Ishikawa (cell line): ENCODE data around the gene PPP1R16B.

ENCODE experiments used
- CEBPB ChIP-seq: IDR thresholded peaks from 2 replicates; pipeline ENCODE4 v1.6.1; 2012
- CREB1 ChIP-seq: IDR thresholded peaks from 2 replicates; pipeline ENCODE4 v1.6.1; 2012; ENCODE audit warnings: low read depth
- EGR1 ChIP-seq: IDR thresholded peaks from 2 replicates; pipeline ENCODE4 v1.6.1; 2012
- EP300 ChIP-seq: IDR thresholded peaks from 2 replicates; pipeline ENCODE4 v1.6.1; 2012; ENCODE audit warnings: borderline replicate concordance
- FOXM1 ChIP-seq: IDR thresholded peaks from 2 replicates; pipeline ENCODE4 v1.6.1; 2012; ENCODE audit warnings: low read depth, borderline replicate concordance
- MAX ChIP-seq: IDR thresholded peaks from 2 replicates; pipeline ENCODE4 v1.6.1; 2012
- NFIC ChIP-seq: IDR thresholded peaks from 2 replicates; pipeline ENCODE4 v1.6.1; 2012
- RAD21 ChIP-seq: IDR thresholded peaks from 2 replicates; pipeline ENCODE4 v1.6.1; 2012; ENCODE audit warnings: low read depth
- REST ChIP-seq: IDR thresholded peaks from 2 replicates; pipeline ENCODE4 v1.6.1; 2012; ENCODE audit warnings: low read depth, mild to moderate bottlenecking
- TAF1 ChIP-seq: IDR thresholded peaks from 2 replicates; pipeline ENCODE4 v1.6.1; 2012; ENCODE audit warnings: low read depth, mild to moderate bottlenecking
- TCF12 ChIP-seq: IDR thresholded peaks from 2 replicates; pipeline ENCODE4 v1.6.1; 2012; ENCODE audit warnings: low read depth
- TEAD4 ChIP-seq: IDR thresholded peaks from 2 replicates; pipeline ENCODE4 v1.6.1; 2012
- USF1 ChIP-seq: IDR thresholded peaks from 2 replicates; pipeline ENCODE4 v1.6.1; 2012
- YY1 ChIP-seq: IDR thresholded peaks from 2 replicates; pipeline ENCODE4 v1.6.1; 2012; ENCODE audit warnings: low read depth
- ZBTB7A ChIP-seq: IDR thresholded peaks from 2 replicates; pipeline ENCODE4 v1.6.1; 2012; ENCODE audit warnings: low read depth

PPP1R16B gene

GRCh38 chr20:38829296-38829875, 23.9 kb downstream of the PPP1R16B start:
- TF ChIP-seq ZBTB7A (no peak), YY1 (no peak), TEAD4 (no peak), EP300 (no peak), MAX (no peak)

- TF ChIP-seq CEBPB (no peak), REST (no peak), CREB1 (no peak), ZBTB7A (no peak), RAD21 (no peak), EGR1 (no peak), TCF12 (no peak), EP300 (no peak), FOXM1 (no peak), TAF1 (no peak), NFIC (no peak), MAX (no peak), YY1 (no peak), TEAD4 (no peak), USF1 (no peak)
These were observed 24.9 kb downstream of the PPP1R16B start for GRCh38 chr20:38830356-38830755.

- TF ChIP-seq FOXM1 (no peak), CREB1 (no peak), REST (peak; percentile 24; the same call in 1 of the 2 replicates)
These were observed 25.7 kb downstream of the PPP1R16B start for GRCh38 chr20:38831049-38831691.

GRCh38 chr20:38831995-38832620, 26.6 kb downstream of the PPP1R16B start:
- TF ChIP-seq TAF1, result no peak
- TF ChIP-seq EP300, result no peak
- TF ChIP-seq FOXM1, result no peak
- TF ChIP-seq TEAD4, result no peak
- no peak for TF ChIP-seq MAX
- no peak for TF ChIP-seq ZBTB7A
- TF ChIP-seq NFIC, result no peak
- no peak for TF ChIP-seq CEBPB
- no peak for TF ChIP-seq CREB1
- no peak for TF ChIP-seq EGR1
- no peak for TF ChIP-seq USF1
- TF ChIP-seq REST, result no peak
- TF ChIP-seq RAD21, result no peak
- TF ChIP-seq YY1, result no peak
- TF ChIP-seq TCF12, result no peak
